ENCODE measurements around the gene ESYT1. TPM values are rescaled to one million over a fixed set of nuclear protein-coding genes. Genes with fewer than 3 reads are reported as not detected.

The ESYT1 gene
- total and polyA plus RNA-seq, 4 donors: 41.0 to 93.5 (median 58.8) TPM

DNA sequence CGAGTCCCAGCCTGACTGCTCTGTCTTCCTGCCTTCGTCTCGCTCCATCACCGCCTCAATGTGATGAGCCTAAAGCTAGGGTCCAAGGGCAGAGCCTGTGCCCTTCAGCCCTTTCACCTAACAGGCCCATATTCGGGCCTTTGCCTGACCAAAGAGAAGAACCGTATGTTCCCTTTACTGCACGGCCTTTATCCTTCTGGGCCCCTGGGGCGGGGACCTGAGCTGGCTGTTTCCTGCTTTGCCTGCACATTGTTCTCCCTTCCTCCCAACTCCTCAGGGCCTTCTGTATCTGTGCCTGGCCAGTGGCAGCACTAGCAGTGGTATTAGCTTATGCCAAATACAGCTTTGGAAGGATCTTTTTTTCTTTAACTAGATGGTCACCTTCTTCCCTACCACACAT, 15.8 kb downstream of the ESYT1 start:
- Histone ChIP-seq H3K4me1 (ENCODE audit: control insufficient read depth in 4 of 4, insufficient read depth in 4 of 4, low read length in 3 of 4) (peaks cover 0 to 5% (median 0%) of the 10 kb centered on the region in 4 donors), H3K4me3 (ENCODE audit: low read depth in 1 of 3, low read length in 3 of 3) (no peak overlapping the region), H3K9me3 (ENCODE audit: control insufficient read depth in 4 of 4, low read length in 3 of 4) (no peaks in the 10 kb centered on the region), H3K36me3 (ENCODE audit: control insufficient read depth in 4 of 4, insufficient read depth in 3 of 4, low read depth in 1 of 4, low read length in 3 of 4) (peaks cover 11 to 50% (median 38%) of the 10 kb centered on the region in 4 donors), H3K27me3 (ENCODE audit: control insufficient read depth in 4 of 4, insufficient read depth in 4 of 4, low read length in 3 of 4) (no peaks in the 10 kb centered on the region), H3K27ac (ENCODE audit: low read depth in 1 of 2, low read length in 2 of 2) (no peak overlapping the region), H3K9ac (ENCODE audit: low read depth in 1 of 2, low read length in 2 of 2) (no peak overlapping the region)
- DNase-seq (ENCODE audit: low spot score): no peak
- WGBS: 82% methylated on average over 8 of the region's 8 CpGs
- TF ChIP-seq NR2F2 (IDR thresholded peaks at IDR 0.05) (peak; percentile 66), HNF4G (IDR thresholded peaks at IDR 0.05) (no peak)

DNA sequence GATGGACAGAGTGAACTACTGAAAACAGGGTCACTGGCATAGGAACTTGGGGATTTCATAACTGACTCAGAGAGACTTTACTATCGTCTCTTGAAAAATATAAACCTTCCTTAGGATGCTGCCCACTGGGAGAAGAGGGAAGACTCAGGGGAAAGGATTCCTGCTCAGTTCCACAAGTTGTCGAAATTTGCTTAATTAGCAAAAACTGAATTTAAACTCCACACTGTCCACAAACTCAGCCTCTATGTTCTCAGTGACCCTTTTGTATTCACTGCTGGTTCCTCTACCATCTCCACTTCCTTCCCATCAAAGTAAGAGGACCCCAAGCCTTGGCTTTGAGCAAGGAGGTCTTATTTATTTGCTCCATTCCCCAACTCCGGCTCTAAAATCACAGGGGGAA, 17.1 kb downstream of the ESYT1 start:
- DNase-seq (ENCODE audit: low spot score): no peak
- no peak overlapping the region for H3K4me3 ChIP-seq (ENCODE audit: low read depth in 1 of 3, low read length in 3 of 3)
- no peaks in the 10 kb centered on the region for H3K27me3 ChIP-seq (ENCODE audit: control insufficient read depth in 4 of 4, insufficient read depth in 4 of 4, low read length in 3 of 4)
- H3K36me3 ChIP-seq (ENCODE audit: control insufficient read depth in 4 of 4, insufficient read depth in 3 of 4, low read depth in 1 of 4, low read length in 3 of 4): peaks cover 11 to 42% (median 31%) of the 10 kb centered on the region in 4 donors
- no peak overlapping the region for H3K27ac ChIP-seq (ENCODE audit: low read depth in 1 of 2, low read length in 2 of 2)
- no peak for TF ChIP-seq HNF4G (IDR thresholded peaks at IDR 0.05)
- no peak for TF ChIP-seq NR2F2 (IDR thresholded peaks at IDR 0.05)
- no peak for TF ChIP-seq FOXA2 (IDR thresholded peaks at IDR 0.05)
- TF ChIP-seq, protein P1, sequence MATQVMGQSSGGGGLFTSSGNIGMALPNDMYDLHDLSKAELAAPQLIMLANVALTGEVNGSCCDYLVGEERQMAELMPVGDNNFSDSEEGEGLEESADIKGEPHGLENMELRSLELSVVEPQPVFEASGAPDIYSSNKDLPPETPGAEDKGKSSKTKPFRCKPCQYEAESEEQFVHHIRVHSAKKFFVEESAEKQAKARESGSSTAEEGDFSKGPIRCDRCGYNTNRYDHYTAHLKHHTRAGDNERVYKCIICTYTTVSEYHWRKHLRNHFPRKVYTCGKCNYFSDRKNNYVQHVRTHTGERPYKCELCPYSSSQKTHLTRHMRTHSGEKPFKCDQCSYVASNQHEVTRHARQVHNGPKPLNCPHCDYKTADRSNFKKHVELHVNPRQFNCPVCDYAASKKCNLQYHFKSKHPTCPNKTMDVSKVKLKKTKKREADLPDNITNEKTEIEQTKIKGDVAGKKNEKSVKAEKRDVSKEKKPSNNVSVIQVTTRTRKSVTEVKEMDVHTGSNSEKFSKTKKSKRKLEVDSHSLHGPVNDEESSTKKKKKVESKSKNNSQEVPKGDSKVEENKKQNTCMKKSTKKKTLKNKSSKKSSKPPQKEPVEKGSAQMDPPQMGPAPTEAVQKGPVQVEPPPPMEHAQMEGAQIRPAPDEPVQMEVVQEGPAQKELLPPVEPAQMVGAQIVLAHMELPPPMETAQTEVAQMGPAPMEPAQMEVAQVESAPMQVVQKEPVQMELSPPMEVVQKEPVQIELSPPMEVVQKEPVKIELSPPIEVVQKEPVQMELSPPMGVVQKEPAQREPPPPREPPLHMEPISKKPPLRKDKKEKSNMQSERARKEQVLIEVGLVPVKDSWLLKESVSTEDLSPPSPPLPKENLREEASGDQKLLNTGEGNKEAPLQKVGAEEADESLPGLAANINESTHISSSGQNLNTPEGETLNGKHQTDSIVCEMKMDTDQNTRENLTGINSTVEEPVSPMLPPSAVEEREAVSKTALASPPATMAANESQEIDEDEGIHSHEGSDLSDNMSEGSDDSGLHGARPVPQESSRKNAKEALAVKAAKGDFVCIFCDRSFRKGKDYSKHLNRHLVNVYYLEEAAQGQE (IDR thresholded peaks at IDR 0.05): no peak
- TF ChIP-seq HNF4A (conservative IDR thresholded peaks at IDR 0.05): no peak
- TF ChIP-seq, protein P2, sequence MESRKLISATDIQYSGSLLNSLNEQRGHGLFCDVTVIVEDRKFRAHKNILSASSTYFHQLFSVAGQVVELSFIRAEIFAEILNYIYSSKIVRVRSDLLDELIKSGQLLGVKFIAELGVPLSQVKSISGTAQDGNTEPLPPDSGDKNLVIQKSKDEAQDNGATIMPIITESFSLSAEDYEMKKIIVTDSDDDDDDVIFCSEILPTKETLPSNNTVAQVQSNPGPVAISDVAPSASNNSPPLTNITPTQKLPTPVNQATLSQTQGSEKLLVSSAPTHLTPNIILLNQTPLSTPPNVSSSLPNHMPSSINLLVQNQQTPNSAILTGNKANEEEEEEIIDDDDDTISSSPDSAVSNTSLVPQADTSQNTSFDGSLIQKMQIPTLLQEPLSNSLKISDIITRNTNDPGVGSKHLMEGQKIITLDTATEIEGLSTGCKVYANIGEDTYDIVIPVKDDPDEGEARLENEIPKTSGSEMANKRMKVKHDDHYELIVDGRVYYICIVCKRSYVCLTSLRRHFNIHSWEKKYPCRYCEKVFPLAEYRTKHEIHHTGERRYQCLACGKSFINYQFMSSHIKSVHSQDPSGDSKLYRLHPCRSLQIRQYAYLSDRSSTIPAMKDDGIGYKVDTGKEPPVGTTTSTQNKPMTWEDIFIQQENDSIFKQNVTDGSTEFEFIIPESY (IDR thresholded peaks at IDR 0.05): no peak
- no peak for TF ChIP-seq RAD21 (IDR thresholded peaks at IDR 0.05)
- TF ChIP-seq, protein P3, sequence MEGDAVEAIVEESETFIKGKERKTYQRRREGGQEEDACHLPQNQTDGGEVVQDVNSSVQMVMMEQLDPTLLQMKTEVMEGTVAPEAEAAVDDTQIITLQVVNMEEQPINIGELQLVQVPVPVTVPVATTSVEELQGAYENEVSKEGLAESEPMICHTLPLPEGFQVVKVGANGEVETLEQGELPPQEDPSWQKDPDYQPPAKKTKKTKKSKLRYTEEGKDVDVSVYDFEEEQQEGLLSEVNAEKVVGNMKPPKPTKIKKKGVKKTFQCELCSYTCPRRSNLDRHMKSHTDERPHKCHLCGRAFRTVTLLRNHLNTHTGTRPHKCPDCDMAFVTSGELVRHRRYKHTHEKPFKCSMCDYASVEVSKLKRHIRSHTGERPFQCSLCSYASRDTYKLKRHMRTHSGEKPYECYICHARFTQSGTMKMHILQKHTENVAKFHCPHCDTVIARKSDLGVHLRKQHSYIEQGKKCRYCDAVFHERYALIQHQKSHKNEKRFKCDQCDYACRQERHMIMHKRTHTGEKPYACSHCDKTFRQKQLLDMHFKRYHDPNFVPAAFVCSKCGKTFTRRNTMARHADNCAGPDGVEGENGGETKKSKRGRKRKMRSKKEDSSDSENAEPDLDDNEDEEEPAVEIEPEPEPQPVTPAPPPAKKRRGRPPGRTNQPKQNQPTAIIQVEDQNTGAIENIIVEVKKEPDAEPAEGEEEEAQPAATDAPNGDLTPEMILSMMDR (IDR thresholded peaks at IDR 0.05; ENCODE audit: low read depth, low read length, missing input control): no peak
- TF ChIP-seq, protein P4, sequence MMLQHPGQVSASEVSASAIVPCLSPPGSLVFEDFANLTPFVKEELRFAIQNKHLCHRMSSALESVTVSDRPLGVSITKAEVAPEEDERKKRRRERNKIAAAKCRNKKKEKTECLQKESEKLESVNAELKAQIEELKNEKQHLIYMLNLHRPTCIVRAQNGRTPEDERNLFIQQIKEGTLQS (IDR thresholded peaks at IDR 0.05): no peak
- no peak for TF ChIP-seq FOXA1 (IDR thresholded peaks at IDR 0.05)
- no peak for TF ChIP-seq GABPA (IDR thresholded peaks at IDR 0.05 in 1 of 2, conservative IDR thresholded peaks at IDR 0.05 in 1 of 2)
- no peak for TF ChIP-seq TAF1 (conservative IDR thresholded peaks at IDR 0.05)
- no peak for TF ChIP-seq RXRA (IDR thresholded peaks at IDR 0.05)
- TF ChIP-seq JUND (IDR thresholded peaks at IDR 0.05): no peak
- TF ChIP-seq, protein P5, sequence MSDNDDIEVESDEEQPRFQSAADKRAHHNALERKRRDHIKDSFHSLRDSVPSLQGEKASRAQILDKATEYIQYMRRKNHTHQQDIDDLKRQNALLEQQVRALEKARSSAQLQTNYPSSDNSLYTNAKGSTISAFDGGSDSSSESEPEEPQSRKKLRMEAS (IDR thresholded peaks at IDR 0.05): no peak
- no peak for TF ChIP-seq EGR1 (IDR thresholded peaks at IDR 0.05; ENCODE audit: low read depth in 2 of 2)
- TF ChIP-seq SP1 (IDR thresholded peaks at IDR 0.05): no peak
- no peak for TF ChIP-seq YY1 (IDR thresholded peaks at IDR 0.05)
- H3K9me3 ChIP-seq (ENCODE audit: control insufficient read depth in 4 of 4, low read length in 3 of 4): no peaks in the 10 kb centered on the region
- WGBS: 93% methylated on average over 3 of the region's 3 CpGs
- no peak overlapping the region for H3K9ac ChIP-seq (ENCODE audit: low read depth in 1 of 2, low read length in 2 of 2)
- H3K4me1 ChIP-seq (ENCODE audit: control insufficient read depth in 4 of 4, insufficient read depth in 4 of 4, low read length in 3 of 4): peaks cover 0 to 5% (median 0%) of the 10 kb centered on the region in 4 donors

Measured in liver (tissue), 9 donors.